Keratinocyte (primary cell): ENCODE data around the gene ZFYVE28.
A peak's percentile ranks its signal among the peaks of the same experiment; 100 is the strongest.

ENCODE experiments used
- CTCF ChIP-seq, 3 experiments: IDR thresholded peaks in 1 of 3; conservative IDR thresholded peaks in 1 of 3; optimal IDR thresholded peaks in 1 of 3; 2 replicates in 2 of 3; 3 replicates in 1 of 3; pipeline versions ENCODE3 to v1.5.1; 2011; ENCODE audit warnings: low read length in 3 of 3, mild to moderate bottlenecking in 3 of 3, moderate library complexity in 2 of 3, control low read depth in 1 of 3, inconsistent platforms in 1 of 3; ENCODE audit not compliant: insufficient read depth in 2 of 3; ENCODE audit errors: extremely low read depth in 1 of 3
- EZH2 ChIP-seq: IDR thresholded peaks from one replicate; pipeline ENCODE4 v1.6.1; 2012; ENCODE audit warnings: inconsistent platforms, mild to moderate bottlenecking, low read length, moderate library complexity

- no peak for TF ChIP-seq CTCF (optimal IDR thresholded peaks at IDR 0.05 in 1 of 3, IDR thresholded peaks at IDR 0.05 in 1 of 3, conservative IDR thresholded peaks at IDR 0.05 in 1 of 3; ENCODE audit: extremely low read depth in 1 of 3, insufficient read depth in 2 of 3, low read length in 3 of 3)
- TF ChIP-seq EZH2: peak; percentile 64
Observed at GRCh38 chr4:2401610-2401983, 16.8 kb downstream of the ZFYVE28 start.
